Head of caudate nucleus (tissue), 42 donors: ENCODE results near the gene EXOC6.

Experiments used
- DNase-seq, 42 donors: peaks; one replicate each; pipeline versions ENCODE4 v3.0.0 to v3.0.0-alpha.2; 2020 to 2021; ENCODE audit warnings: mixed read lengths in 7 of 42
- intact Hi-C: fragments of 100-400 bp; cut with DNase I; formaldehyde crosslinking; loops from one replicate; pipeline ENCODE4 v1.15.0; 2022

The EXOC6 gene

DNA sequence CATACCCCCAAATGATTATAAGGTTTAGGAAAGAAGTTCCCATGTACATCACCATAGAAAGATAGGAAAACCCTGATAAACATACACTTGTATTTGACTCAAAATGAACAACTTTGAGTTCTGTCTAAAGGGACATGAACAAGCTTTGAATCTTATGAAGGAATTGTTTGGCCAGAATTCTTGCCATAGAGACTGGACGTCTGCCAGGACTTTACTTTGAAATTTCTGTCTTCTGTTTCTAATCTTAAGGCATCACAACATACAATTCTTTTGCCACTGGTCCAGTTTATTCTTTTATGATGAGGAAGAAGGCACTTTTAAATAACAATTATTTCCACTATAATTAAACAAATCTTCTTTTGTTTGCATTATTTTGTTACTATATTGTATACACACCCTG, 186.1 kb downstream of the EXOC6 start:
- DNase-seq: no peak
- intact Hi-C loops: no loop called here

DNA sequence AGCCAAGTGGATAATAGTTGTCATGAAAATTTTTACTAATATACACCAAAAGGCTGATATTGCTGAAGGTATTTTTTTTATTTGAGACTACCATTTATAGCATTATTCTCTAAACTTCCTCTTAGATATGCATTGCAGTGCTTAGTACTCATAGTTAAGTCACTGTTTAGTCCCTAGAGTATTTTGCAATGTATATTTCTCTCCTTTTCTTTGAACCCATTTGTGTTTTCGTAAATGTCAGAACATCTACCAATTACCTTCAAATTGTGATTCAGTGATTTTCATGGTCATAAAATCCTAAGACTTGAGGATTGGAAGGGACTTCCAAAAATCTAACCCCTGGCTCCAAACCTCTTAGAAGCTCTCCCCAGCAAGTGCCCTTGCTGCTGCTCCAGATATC, 190.8 kb downstream of the EXOC6 start:
- intact Hi-C loops: no loop called here
- DNase-seq: no peak

DNA sequence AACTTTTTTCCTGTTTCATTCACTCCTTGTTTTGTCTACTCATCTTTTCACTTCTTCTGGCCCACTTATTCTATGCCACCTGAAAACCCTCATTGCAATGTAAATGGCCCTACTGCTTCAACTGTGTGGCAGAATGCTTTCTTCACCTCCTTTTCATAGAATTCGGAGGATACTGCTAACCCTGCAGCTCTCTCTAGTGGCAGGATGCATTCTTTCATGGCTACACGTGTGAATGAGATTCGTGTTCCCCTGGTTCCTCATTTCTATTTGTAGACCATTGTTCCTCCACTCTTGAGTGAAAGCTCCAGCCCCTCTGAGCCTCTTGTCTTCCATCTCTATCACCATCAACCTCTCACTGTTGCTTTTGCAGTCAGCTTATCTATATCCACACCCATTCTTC, 191.4 kb downstream of the EXOC6 start:
- DNase-seq: peak in 4 of 42 donors; percentile 6 to 26 (median 19)

DNA sequence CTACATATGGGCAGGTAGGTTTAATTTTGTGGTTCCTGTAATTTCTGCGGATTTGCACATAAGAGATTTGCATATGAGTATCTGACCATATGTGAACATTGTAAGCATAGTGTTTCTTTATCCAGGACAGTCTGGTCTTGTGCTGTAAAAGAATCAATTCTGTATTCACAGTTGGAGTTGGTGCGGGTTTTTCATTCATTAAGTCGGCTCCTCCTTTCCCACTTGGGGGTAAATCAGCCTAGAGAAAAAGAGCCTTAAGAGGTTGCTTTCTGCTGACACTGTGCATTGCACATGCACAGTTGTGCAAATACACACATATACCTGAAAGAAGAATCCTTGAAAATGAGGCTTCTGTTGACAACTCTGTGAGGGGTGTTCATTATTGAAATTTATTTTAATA, 206.2 kb downstream of the EXOC6 start:
- DNase-seq: no peak
- intact Hi-C loops: no loop called here

More for the DNA sequence above, 191.4 kb downstream of the EXOC6 start:
- intact Hi-C loops: no loop called here

- DNase-seq: no peak
- intact Hi-C loops: no loop called here
Measured at GRCh38 chr10:93058139-93058538, 209.8 kb downstream of the EXOC6 start.

DNA sequence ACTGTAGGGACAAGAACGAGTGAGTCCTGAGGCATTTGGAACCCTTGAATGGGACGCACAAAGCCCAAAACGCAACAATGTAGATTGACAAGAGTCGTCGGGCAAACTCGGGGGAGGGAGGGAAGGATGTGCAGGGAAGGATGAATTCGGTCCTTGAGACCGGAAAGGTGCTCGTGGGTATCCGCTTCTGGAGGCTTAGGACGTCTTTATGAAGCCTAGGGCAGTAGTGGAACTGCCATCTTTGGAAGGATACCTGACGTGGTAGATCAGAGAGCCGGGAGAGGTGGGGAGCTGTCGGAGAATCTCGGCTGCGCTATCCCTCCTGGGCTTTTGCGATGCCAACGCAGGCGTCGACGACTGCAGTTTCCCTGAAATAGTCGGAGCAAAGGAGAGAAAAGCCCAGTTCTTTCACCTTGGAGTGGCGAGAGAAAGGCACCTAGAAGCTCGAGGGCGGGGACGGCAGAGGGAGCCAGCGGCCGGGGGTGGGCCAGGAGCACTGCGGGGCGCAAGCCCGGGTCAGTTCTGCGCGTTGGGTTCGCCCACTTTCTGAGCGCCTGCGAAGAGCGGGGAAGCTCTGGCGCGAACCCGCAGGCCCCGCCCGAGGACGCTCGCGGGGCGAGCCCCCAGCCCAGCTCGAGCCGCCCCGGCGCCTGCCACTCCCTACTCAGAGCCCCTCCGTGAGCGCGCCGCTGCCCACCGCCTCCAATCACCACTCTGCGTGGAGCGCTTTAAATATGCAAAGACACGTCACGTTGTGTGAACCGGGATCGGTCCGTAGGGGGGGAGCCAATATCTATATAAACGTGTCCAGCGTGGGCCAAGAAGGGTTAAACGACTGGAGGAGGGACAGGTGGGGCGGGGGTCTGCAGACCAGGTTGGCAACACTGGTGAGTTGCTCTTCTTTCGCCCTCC, 211.9 kb downstream of the EXOC6 start, which contains the start of gene CYP26C1:
Gene CYP26C1, plus strand, starts transcription at position 824 of the 912 bp plus-strand sequence. CDS start 466 bp downstream, outside the sequence.
- DNase-seq: no peak
- intact Hi-C loops: no loop called here

DNA sequence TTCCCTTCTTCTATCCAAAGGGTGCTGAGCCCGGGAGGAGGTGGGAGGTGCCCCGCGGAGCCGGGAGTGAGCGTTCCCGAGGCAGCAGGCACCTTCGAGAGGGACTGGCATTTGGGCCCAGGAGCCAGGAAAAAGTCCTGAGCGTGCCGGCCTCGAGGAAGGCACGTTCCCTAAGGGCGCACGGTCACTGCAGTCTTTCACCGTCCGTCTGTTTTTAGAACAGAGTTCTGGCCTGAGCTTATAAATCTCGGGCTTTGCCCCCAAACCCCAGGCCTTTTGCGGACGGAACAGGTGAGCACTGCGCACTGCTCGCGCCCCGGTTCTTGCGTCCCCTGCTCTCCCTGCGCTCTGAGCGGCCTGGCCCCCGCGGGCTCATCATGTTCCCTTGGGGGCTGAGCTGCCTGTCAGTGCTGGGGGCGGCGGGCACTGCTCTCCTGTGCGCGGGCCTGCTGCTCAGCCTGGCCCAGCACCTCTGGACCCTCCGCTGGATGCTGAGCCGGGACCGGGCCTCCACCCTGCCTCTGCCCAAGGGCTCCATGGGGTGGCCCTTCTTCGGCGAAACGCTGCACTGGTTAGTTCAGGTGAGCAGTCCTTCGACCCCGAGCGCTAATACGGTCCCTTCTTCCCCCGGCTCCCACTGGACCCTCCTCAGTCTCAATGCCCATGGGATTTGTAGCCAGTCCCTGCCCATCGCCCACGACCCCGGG, 212.7 kb downstream of the EXOC6 start:
- no peak for DNase-seq
- intact Hi-C loops: no loop called here

DNA sequence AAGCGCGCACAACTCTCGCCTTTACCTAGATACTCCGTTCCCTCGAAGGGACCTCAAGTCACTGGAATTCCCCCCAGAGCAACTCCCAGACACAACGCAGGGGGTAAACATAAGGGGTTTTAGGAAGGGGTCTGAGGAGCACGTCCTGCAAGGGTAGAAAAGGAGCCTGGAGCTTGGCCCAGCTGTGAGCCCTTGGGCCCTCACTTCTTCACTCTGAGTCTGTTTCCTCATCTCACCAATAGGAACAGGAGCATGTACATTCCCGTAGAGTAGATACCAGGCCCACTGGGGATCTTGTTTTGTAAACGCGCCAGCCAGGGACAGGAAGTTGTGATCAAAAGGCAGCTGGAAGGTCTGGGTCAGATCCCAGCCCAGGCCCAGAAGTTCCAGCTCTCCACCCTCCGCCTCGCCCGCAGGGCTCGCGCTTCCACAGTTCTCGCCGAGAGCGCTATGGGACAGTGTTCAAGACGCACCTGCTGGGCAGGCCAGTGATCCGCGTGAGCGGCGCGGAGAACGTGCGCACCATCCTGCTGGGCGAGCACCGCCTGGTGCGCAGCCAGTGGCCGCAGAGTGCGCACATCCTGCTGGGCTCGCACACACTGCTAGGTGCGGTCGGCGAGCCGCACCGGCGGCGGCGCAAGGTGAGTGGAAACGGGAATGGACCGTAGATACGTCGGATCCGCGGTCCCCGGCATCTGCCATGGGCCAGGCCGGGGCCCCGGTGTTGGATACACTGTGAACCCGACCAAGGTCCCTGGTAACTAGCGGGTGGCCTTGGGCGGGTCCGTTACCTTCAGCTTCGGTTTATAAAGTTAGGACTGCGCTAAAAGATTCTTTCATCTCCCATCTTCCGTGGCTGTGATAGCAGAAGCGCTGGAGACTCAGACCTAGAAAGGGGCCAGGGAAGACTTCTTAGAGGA, 213.5 kb downstream of the EXOC6 start:
- intact Hi-C loops: no loop called here
- DNase-seq: no peak

DNA sequence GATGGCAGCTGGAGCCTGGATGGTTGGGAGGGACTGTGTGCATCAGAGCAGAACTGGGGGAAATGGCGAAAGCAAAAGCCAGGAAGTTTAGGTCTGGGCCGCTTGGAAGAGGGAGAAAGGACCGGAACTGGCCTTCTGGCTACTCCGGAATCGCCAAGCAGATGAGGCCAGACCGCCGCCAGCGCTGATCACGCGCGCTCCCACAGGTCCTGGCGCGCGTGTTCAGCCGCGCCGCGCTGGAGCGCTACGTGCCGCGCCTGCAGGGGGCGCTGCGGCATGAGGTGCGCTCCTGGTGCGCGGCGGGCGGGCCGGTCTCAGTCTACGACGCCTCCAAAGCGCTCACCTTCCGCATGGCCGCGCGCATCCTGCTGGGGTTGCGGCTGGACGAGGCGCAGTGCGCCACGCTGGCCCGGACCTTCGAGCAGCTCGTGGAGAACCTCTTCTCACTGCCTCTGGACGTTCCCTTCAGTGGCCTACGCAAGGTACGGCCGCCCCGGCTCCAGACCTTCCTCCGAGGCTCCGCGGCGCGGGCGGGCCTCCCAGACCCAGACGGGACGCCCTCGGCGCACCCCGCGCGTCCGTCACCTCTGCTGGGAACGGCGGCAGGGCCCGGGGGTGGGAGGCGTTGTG, 214.3 kb downstream of the EXOC6 start:
- intact Hi-C loops: no loop called here
- DNase-seq: no peak

- intact Hi-C loops: no loop called here
- no peak for DNase-seq
Measured at GRCh38 chr10:93063144-93063976, 215.0 kb downstream of the EXOC6 start.

DNA sequence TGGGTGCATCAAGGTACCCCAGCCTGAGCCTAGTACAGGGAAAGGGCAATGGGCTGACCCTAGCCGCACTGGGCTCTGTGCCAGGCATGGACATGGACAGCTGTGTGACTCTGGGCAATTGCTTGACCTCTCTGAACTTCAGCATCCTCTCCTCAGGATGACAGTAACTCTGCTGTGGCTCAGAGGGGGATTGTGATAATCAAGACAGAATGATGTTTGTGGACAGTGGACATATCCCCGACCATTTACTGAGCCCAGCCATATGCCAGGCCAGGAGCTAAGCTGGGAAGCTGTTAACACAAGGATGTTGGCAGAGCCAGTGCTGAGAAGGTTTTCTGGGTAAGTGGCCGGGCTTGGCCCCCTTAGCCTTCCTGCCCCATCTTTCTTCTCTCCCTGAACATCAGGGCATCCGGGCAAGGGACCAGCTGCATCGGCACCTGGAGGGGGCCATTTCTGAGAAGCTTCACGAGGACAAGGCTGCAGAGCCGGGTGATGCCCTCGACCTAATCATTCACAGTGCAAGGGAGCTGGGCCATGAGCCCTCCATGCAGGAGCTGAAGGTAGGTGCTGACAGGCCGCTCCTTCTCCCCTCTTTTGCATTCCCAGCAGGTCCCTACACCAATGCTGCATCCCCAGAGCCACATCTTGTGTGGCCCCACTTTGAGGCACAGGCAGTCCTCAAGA, 215.8 kb downstream of the EXOC6 start:
- intact Hi-C loops: no loop called here
- DNase-seq: peak in 1 of 42 donors; percentile 14

DNA sequence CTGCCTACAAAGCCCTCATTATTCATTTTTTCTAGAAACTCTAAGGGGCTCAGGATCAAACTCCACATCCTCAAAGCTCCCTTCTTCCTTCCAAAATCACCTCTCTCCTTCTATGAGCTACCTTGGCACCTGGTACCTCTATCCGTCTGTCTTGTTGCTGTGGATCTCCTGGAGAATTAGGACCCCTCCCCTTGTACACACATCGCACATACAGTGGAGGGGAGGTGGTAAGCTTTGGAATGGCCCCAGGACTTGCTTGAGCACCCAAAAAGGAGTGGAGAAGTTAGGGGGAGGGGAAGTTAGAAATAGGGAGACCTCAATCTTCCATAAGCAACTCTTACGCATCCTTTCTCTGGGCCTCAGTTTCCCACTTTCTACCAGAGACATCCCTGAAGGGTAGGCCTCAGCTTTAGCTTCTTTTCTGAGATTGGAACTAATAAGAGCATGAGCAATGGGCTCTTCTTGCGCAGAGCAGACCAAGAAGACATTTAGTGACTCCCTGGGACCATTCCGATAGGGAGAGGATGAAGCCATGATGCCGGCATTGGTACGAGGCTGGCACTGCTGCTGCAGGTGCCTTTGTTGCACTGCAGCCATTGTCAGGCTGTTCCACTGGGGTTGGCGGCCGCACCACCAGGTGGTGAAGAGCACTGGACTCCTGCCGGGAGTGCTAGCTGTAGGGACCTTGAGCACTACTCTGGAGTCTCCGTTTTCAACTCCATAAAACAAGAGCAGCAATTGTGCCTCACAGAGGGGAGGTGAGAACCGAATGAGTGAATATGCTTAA, 216.7 kb downstream of the EXOC6 start:
- DNase-seq: peak in 1 of 42 donors; percentile 12
- intact Hi-C loops: no loop called here

GRCh38 chr10:93065675-93066543, 217.6 kb downstream of the EXOC6 start:
- intact Hi-C loops: no loop called here
- DNase-seq: peak in 1 of 42 donors; percentile 28

DNA sequence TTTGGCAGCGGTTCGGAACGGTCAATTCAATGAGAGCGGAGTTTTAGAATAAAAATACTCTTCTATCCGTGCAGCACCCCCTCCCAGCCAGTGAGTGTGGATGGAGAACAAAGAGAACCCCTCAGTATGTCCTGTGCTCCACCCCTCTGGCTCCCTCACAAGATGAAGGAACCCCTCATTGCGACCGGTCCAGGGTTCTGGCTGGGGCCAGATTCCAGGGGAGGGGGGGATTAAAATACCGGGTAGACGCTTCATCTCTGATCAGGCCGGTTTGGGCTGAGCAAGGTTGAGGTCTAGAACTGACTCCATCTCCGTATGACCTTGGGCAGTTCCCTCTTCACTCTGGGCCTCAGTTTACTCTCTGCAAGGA, 218.2 kb downstream of the EXOC6 start:
- DNase-seq: peak in 1 of 42 donors; percentile 32
- intact Hi-C loops: no loop called here
